ENCODE measurements around the gene IQCE. TPM values are rescaled to one million over a fixed set of nuclear protein-coding genes. Genes with fewer than 3 reads are reported as not detected.

Gene IQCE
- total RNA-seq, 1 experiment from 2014 or later = 21.4 TPM

DNA sequence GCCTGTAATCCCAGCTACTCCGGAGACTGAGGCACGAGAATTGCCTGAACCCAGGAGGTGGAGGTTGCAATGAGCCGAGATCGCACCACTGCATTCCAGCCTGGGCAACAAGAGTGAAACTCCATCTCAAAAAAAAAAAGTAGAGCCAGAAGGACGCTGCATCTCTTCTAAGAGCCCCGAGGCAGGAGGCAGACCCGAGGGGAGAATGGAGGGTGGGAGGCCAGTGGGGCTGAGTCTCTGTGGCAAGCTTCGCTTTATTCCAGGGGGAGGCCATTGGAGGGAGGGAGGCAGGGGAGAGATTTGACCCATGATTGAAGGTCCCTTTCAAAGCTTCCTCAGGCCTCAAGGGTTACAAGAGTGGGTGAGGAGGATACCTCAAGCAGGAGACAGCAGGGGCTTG, 91.7 kb downstream of the IQCE start:
- no peaks in the 10 kb centered on the region for H3K9me3 ChIP-seq (ENCODE audit: control insufficient read depth in 1 of 2, insufficient read depth in 1 of 2, low read depth in 1 of 2, low read length in 2 of 2)
- DNase-seq (ENCODE audit: low read depth, low spot score) (no peak), ATAC-seq (no peak)
- no peak overlapping the region for H2AFZ ChIP-seq (ENCODE audit: low read depth, low read length, poor library complexity, severe bottlenecking)
- TF ChIP-seq JUND (IDR thresholded peaks at IDR 0.05) (no peak), SRF (IDR thresholded peaks at IDR 0.05; ENCODE audit: low read depth) (no peak), SP1 (IDR thresholded peaks at IDR 0.05; ENCODE audit: low read depth) (no peak), FOSL1 (IDR thresholded peaks at IDR 0.05; ENCODE audit: low read depth) (no peak), SIN3A (IDR thresholded peaks at IDR 0.05; ENCODE audit: low read depth) (no peak)
- TF ChIP-seq, protein P1, sequence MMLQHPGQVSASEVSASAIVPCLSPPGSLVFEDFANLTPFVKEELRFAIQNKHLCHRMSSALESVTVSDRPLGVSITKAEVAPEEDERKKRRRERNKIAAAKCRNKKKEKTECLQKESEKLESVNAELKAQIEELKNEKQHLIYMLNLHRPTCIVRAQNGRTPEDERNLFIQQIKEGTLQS (IDR thresholded peaks at IDR 0.05) = no peak
- H3K79me2 ChIP-seq (ENCODE audit: insufficient read depth, low read length) = no peaks in the 10 kb centered on the region
- POLR2A ChIA-PET = no interaction called here
- H3K4me1 ChIP-seq (ENCODE audit: control insufficient read depth in 1 of 2, insufficient read depth in 2 of 2, low read length in 2 of 2) = peaks cover 6 to 14% of the 10 kb centered on the region in 2 experiments
- H3K36me3 ChIP-seq (ENCODE audit: control insufficient read depth in 1 of 2, insufficient read depth in 2 of 2, low read length in 2 of 2) = no peaks in the 10 kb centered on the region; a peak in 1 of 4 replicates
- no peak overlapping the region for H3K4me2 ChIP-seq (ENCODE audit: low read length)
- intact Hi-C loops (cut with micrococcal nuclease) = no loop called here
- no peak overlapping the region for H3K4me3 ChIP-seq (replicated peaks in 1 of 2; ENCODE audit: low read depth in 1 of 2, low read length in 2 of 2)
- RAD21 ChIA-PET (ENCODE audit: low non-redundant PET in 1 of 2, low total read pairs in 2 of 2, uncharacterized antibody in 2 of 2, unreplicated experiment in 2 of 2) = no interaction called here
- no TSS peak for BruUV-seq (replicated peaks)
- H3K9me2 ChIP-seq (ENCODE audit: insufficient read depth) = no peaks in the 10 kb centered on the region
- H4K20me1 ChIP-seq (ENCODE audit: insufficient read depth) = no peaks in the 10 kb centered on the region
- no peak overlapping the region for H3K9ac ChIP-seq (ENCODE audit: low read length)
- CTCF ChIA-PET = interaction anchor here (0.6 kb wide), 1 partner anchor 94 kb away, joined by 3 read pairs; no protein-coding TSS in a partner anchor
- H3K27ac ChIP-seq (ENCODE audit: low read depth, low read length) = no peak overlapping the region
- no peaks in the 10 kb centered on the region for H3K27me3 ChIP-seq (ENCODE audit: insufficient read depth, low read length)

DNA sequence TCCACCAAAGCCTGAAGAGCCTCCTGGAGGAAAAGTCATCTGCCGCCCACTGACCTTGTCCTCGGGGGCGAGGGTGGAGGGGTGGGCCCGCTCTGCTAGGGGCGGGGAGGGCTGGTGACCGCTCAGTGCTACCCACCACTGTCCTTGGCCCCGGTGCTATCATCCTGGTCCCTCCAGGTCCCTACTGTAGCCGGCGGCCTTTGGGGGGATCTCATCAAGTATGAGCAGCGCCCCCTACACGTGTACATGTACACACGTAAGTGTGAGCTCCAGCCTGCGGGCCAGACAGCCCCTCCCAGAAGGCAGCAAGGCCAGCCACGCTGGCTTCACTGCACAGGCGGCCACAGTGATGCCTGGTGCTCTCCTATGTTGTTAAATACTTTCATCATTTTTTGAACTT, 92.6 kb downstream of the IQCE start:
- Histone ChIP-seq H3K79me2 (ENCODE audit: insufficient read depth, low read length) (no peaks in the 10 kb centered on the region), H3K9me2 (ENCODE audit: insufficient read depth) (no peaks in the 10 kb centered on the region), H3K4me3 (replicated peaks in 1 of 2; ENCODE audit: low read depth in 1 of 2, low read length in 2 of 2) (no peak overlapping the region), H3K9ac (ENCODE audit: low read length) (no peak overlapping the region), H3K27ac (ENCODE audit: low read depth, low read length) (no peak overlapping the region), H4K20me1 (ENCODE audit: insufficient read depth) (no peaks in the 10 kb centered on the region), H2AFZ (ENCODE audit: low read depth, low read length, poor library complexity, severe bottlenecking) (no peak overlapping the region), H3K27me3 (ENCODE audit: insufficient read depth, low read length) (no peaks in the 10 kb centered on the region), H3K4me2 (ENCODE audit: low read length) (no peak overlapping the region), H3K9me3 (ENCODE audit: control insufficient read depth in 1 of 2, insufficient read depth in 1 of 2, low read depth in 1 of 2, low read length in 2 of 2) (no peaks in the 10 kb centered on the region), H3K36me3 (ENCODE audit: control insufficient read depth in 1 of 2, insufficient read depth in 2 of 2, low read length in 2 of 2) (no peaks in the 10 kb centered on the region; a peak in 1 of 4 replicates), H3K4me1 (ENCODE audit: control insufficient read depth in 1 of 2, insufficient read depth in 2 of 2, low read length in 2 of 2) (peaks cover 4 to 11% of the 10 kb centered on the region in 2 experiments)
- ChIA-PET CTCF (no interaction called here), RAD21 (ENCODE audit: low non-redundant PET in 1 of 2, low total read pairs in 2 of 2, uncharacterized antibody in 2 of 2, unreplicated experiment in 2 of 2) (no interaction called here), POLR2A (no interaction called here)
- DNase-seq (ENCODE audit: low read depth, low spot score) (no peak), ATAC-seq (peak; percentile 32; the same call in 1 of the 2 replicates)
- TF ChIP-seq, protein P2, sequence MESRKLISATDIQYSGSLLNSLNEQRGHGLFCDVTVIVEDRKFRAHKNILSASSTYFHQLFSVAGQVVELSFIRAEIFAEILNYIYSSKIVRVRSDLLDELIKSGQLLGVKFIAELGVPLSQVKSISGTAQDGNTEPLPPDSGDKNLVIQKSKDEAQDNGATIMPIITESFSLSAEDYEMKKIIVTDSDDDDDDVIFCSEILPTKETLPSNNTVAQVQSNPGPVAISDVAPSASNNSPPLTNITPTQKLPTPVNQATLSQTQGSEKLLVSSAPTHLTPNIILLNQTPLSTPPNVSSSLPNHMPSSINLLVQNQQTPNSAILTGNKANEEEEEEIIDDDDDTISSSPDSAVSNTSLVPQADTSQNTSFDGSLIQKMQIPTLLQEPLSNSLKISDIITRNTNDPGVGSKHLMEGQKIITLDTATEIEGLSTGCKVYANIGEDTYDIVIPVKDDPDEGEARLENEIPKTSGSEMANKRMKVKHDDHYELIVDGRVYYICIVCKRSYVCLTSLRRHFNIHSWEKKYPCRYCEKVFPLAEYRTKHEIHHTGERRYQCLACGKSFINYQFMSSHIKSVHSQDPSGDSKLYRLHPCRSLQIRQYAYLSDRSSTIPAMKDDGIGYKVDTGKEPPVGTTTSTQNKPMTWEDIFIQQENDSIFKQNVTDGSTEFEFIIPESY (IDR thresholded peaks at IDR 0.05; ENCODE audit: extremely low read depth, insufficient replicate concordance, low read length) = no peak
- TF ChIP-seq, protein P3, sequence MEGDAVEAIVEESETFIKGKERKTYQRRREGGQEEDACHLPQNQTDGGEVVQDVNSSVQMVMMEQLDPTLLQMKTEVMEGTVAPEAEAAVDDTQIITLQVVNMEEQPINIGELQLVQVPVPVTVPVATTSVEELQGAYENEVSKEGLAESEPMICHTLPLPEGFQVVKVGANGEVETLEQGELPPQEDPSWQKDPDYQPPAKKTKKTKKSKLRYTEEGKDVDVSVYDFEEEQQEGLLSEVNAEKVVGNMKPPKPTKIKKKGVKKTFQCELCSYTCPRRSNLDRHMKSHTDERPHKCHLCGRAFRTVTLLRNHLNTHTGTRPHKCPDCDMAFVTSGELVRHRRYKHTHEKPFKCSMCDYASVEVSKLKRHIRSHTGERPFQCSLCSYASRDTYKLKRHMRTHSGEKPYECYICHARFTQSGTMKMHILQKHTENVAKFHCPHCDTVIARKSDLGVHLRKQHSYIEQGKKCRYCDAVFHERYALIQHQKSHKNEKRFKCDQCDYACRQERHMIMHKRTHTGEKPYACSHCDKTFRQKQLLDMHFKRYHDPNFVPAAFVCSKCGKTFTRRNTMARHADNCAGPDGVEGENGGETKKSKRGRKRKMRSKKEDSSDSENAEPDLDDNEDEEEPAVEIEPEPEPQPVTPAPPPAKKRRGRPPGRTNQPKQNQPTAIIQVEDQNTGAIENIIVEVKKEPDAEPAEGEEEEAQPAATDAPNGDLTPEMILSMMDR (IDR thresholded peaks at IDR 0.05 in 2 of 3, conservative IDR thresholded peaks at IDR 0.05 in 1 of 3; ENCODE audit: borderline replicate concordance in 1 of 3, insufficient read depth in 1 of 3, low read depth in 2 of 3, low read length in 2 of 3) = peak in 2 of 3 experiments; percentile 23; a peak in 2 of 6 replicates
- no TSS peak for BruUV-seq (replicated peaks)
- intact Hi-C loops (cut with micrococcal nuclease) = no loop called here
